Measurements from ENCODE around the gene KRT80.

Gene KRT80

GRCh38 chr12:52172956-52173355 lies 18.9 kb downstream of the KRT80 start:
- Histone ChIP-seq H3K79me2 (ENCODE audit: insufficient read depth, low read depth) (no peaks in the 10 kb centered on the region), H3K4me1 (ENCODE audit: low read depth, poor library complexity, severe bottlenecking) (no peaks in the 10 kb centered on the region), H3K4me3 (IDR thresholded peaks at IDR 0.05; ENCODE audit: insufficient read depth, low read depth, low read length) (no peak overlapping the region), H3K36me3 (ENCODE audit: insufficient read depth) (no peaks in the 10 kb centered on the region), H4K20me1 (ENCODE audit: insufficient read depth) (no peaks in the 10 kb centered on the region), H3K27me3 (ENCODE audit: insufficient read depth, low read depth) (no peaks in the 10 kb centered on the region), H3K27ac (no peak overlapping the region), H3K4me2 (no peak overlapping the region), H2AFZ (ENCODE audit: low read depth) (no peak overlapping the region), H3K9ac (no peak overlapping the region)
- TF ChIP-seq CTCF (conservative IDR thresholded peaks at IDR 0.05; ENCODE audit: low read depth, low read length): no peak

- Histone ChIP-seq H3K27me3 (ENCODE audit: insufficient read depth, low read depth) (no peaks in the 10 kb centered on the region), H2AFZ (ENCODE audit: low read depth) (no peak overlapping the region), H3K27ac (no peak overlapping the region), H3K4me2 (no peak overlapping the region), H4K20me1 (ENCODE audit: insufficient read depth) (no peaks in the 10 kb centered on the region), H3K79me2 (ENCODE audit: insufficient read depth, low read depth) (no peaks in the 10 kb centered on the region), H3K9ac (no peak overlapping the region), H3K36me3 (ENCODE audit: insufficient read depth) (no peaks in the 10 kb centered on the region), H3K4me1 (ENCODE audit: low read depth, poor library complexity, severe bottlenecking) (no peaks in the 10 kb centered on the region), H3K4me3 (IDR thresholded peaks at IDR 0.05; ENCODE audit: insufficient read depth, low read depth, low read length) (no peak overlapping the region)
- peak; percentile 45 for TF ChIP-seq CTCF (conservative IDR thresholded peaks at IDR 0.05; ENCODE audit: low read depth, low read length)
These were observed 19.8 kb downstream of the KRT80 start for GRCh38 chr12:52171950-52172512.

GRCh38 chr12:52170827-52171226 lies 21.0 kb downstream of the KRT80 start:
- Histone ChIP-seq H4K20me1 (ENCODE audit: insufficient read depth) (no peaks in the 10 kb centered on the region), H3K9ac (no peak overlapping the region), H3K27me3 (ENCODE audit: insufficient read depth, low read depth) (no peaks in the 10 kb centered on the region), H3K36me3 (ENCODE audit: insufficient read depth) (no peaks in the 10 kb centered on the region), H3K4me2 (no peak overlapping the region), H3K79me2 (ENCODE audit: insufficient read depth, low read depth) (no peaks in the 10 kb centered on the region), H3K4me3 (IDR thresholded peaks at IDR 0.05; ENCODE audit: insufficient read depth, low read depth, low read length) (no peak overlapping the region), H3K4me1 (ENCODE audit: low read depth, poor library complexity, severe bottlenecking) (no peaks in the 10 kb centered on the region), H2AFZ (ENCODE audit: low read depth) (no peak overlapping the region), H3K27ac (no peak overlapping the region)
- no peak for TF ChIP-seq CTCF (conservative IDR thresholded peaks at IDR 0.05; ENCODE audit: low read depth, low read length)

- Histone ChIP-seq H4K20me1 (ENCODE audit: insufficient read depth) (no peaks in the 10 kb centered on the region), H3K4me1 (ENCODE audit: low read depth, poor library complexity, severe bottlenecking) (no peaks in the 10 kb centered on the region), H3K79me2 (ENCODE audit: insufficient read depth, low read depth) (no peaks in the 10 kb centered on the region), H3K4me2 (no peak overlapping the region), H2AFZ (ENCODE audit: low read depth) (no peak overlapping the region), H3K27me3 (ENCODE audit: insufficient read depth, low read depth) (no peaks in the 10 kb centered on the region), H3K36me3 (ENCODE audit: insufficient read depth) (no peaks in the 10 kb centered on the region), H3K4me3 (IDR thresholded peaks at IDR 0.05; ENCODE audit: insufficient read depth, low read depth, low read length) (no peak overlapping the region), H3K27ac (no peak overlapping the region), H3K9ac (no peak overlapping the region)
- TF ChIP-seq CTCF (conservative IDR thresholded peaks at IDR 0.05; ENCODE audit: low read depth, low read length): no peak
These were observed 21.9 kb downstream of the KRT80 start for GRCh38 chr12:52169886-52170285.

Measured in KMS-11 (cell line).